LNCaP clone FGC (cell line): ENCODE data around the gene ZNF491.

ENCODE experiments used
- DNase-seq: peaks from one replicate; pipeline ENCODE4 v3.0.0-alpha.2; 2011; ENCODE audit warnings: low read depth
- H3K4me3 ChIP-seq: 2 replicates; pipeline ENCODE4 v1.5.1; 2011; ENCODE audit warnings: mild to moderate bottlenecking, low read depth, low read length, control low read depth
- TF ChIP-seq, protein P1 (sequence below): IDR thresholded peaks from 2 replicates; pipeline ENCODE4 v1.5.1; 2012; ENCODE audit warnings: mild to moderate bottlenecking; ENCODE audit not compliant: control insufficient read depth, insufficient read depth; ENCODE audit errors: extremely low read depth

The ZNF491 gene

DNA sequence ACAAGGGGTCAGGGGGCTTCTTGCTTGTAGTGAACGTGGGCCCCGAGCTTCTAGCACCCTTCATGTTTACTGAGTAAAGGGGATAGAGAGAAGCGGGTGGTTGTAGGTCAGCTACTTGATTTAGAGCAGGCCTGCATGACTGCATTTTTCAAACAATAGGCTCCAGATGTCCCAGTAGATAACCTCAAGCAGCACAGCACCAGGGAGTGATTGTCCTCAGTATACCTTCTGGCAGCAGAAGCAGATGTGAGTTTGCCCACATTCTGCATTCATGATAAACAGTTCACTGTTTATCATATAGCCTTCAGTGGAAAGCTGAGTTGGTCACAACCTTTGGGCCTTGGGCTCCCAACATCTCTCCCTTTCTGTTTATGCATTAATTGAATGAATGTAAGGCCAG lies 55.0 kb downstream of the ZNF491 start:
- no peak overlapping the region for H3K4me3 ChIP-seq
- TF ChIP-seq, protein P1, sequence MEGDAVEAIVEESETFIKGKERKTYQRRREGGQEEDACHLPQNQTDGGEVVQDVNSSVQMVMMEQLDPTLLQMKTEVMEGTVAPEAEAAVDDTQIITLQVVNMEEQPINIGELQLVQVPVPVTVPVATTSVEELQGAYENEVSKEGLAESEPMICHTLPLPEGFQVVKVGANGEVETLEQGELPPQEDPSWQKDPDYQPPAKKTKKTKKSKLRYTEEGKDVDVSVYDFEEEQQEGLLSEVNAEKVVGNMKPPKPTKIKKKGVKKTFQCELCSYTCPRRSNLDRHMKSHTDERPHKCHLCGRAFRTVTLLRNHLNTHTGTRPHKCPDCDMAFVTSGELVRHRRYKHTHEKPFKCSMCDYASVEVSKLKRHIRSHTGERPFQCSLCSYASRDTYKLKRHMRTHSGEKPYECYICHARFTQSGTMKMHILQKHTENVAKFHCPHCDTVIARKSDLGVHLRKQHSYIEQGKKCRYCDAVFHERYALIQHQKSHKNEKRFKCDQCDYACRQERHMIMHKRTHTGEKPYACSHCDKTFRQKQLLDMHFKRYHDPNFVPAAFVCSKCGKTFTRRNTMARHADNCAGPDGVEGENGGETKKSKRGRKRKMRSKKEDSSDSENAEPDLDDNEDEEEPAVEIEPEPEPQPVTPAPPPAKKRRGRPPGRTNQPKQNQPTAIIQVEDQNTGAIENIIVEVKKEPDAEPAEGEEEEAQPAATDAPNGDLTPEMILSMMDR, result no peak
- DNase-seq, result no peak

DNA sequence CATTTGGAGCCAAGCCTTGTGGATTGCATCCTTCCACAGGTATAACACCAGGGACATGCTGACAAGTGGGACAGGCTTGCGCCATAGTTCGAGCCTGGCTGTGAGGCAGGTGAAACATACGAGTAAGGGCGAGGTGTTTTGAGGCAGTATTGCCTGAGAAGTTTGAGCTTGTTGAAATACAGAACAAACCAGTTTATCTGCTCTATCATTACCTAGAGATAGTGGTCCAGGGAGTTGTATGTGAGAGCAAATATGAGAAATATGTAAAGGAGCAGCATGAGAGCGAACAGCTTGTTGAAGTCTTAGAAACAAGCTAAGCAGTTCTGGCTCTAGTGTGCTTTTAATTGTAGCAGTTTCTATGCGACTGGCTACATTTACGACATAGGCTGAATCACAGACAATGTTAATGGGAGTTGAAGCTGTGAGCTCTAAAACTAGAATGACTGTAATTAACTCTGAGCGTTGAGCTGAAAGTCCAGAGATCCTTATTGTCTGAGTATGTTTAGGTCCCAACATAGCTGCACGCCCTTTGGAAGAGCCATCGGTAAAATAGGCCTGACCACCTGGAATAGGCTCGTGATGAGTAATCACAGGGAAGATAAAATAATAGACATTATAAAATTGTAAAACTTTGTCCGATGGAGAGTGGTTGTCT lies 58.4 kb downstream of the ZNF491 start:
- TF ChIP-seq, protein P1, result no peak
- DNase-seq, result no peak
- H3K4me3 ChIP-seq, result no peak overlapping the region
